ENCODE data around the gene SAXO2.
A peak's percentile ranks its signal among the peaks of the same experiment; 100 is the strongest.
"Not testable (repeated sequence)": the region's sequence is repeated elsewhere in the genome, so short reads cannot be mapped to it uniquely, and the experiment has no call there.

SAXO2 gene

DNA sequence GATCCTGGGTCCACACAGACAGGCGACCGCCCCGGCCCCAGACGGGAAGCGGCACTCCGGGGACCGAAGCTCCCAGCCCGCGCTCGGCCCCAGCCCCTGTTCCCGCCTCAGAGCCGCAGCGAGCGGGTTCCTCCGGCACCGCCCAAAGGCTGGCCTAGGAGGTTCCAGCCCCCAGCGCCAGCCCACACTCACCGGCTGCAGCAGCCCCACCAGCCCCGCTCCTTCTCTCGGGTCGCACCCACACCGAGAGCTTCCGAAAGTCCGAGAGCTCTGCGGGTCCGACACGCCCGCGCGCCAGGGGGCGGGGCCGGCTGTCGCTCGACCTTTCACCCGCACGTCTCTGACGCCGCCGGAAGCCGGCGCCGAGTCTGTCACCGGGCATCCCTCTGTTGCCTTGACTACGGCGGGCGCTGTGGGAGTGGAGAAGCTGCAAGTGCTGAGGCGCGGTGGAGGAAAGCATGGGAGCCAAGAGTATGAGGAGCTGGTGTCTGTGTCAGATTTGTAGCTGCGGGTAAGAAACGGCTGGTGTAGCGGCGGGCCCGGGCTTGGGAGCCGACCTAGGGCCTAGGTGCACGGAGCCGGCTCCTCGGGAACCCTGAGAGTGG lies at the start of gene SAXO2, which contains the start of gene EFL1:
Gene SAXO2, plus strand, starts transcription at position 397 of the 605 bp plus-strand sequence. Its CDS starts 62 bp downstream, at position 459.
Gene EFL1, minus strand, starts transcription at position 313 of the 605 bp plus-strand sequence. CDS start 956 bp downstream, outside the sequence.
- no peaks in the 10 kb centered on the region for H3K9me3 ChIP-seq (ENCODE audit: control insufficient read depth in 5 of 5, low read length in 5 of 5)
- H3K36me3 ChIP-seq (ENCODE audit: control insufficient read depth in 5 of 5, insufficient read depth in 5 of 5, low read length in 5 of 5): peaks cover 2 to 12% (median 7%) of the 10 kb centered on the region in 5 donors

GRCh38 chr15:82216092-82216491 lies 46.5 kb upstream of the SAXO2 start:
- H3K9me3 ChIP-seq (ENCODE audit: control insufficient read depth in 5 of 5, low read length in 5 of 5); H3K9ac ChIP-seq (ENCODE audit: low read length in 5 of 5); H3K27ac ChIP-seq (ENCODE audit: low read depth, low read length); H3K4me3 ChIP-seq (ENCODE audit: low read depth in 1 of 5, low read length in 5 of 5); H3K4me1 ChIP-seq (ENCODE audit: control insufficient read depth in 5 of 5, insufficient read depth in 5 of 5, low read length in 5 of 5); H3K27me3 ChIP-seq (ENCODE audit: control insufficient read depth in 5 of 5, insufficient read depth in 4 of 5, low read length in 5 of 5): not testable (repeated sequence)
- peaks cover 11 to 26% (median 16%) of the 10 kb centered on the region in 5 donors for H3K36me3 ChIP-seq (ENCODE audit: control insufficient read depth in 5 of 5, insufficient read depth in 5 of 5, low read length in 5 of 5)

More for the DNA sequence above, at the start of gene SAXO2, which contains the start of gene EFL1:
- peak within 1 kb of the TSS; percentile 86 for H3K27ac ChIP-seq (ENCODE audit: low read depth, low read length)
- no peaks in the 10 kb centered on the region for H3K27me3 ChIP-seq (ENCODE audit: control insufficient read depth in 5 of 5, insufficient read depth in 4 of 5, low read length in 5 of 5)
- H3K4me1 ChIP-seq (ENCODE audit: control insufficient read depth in 5 of 5, insufficient read depth in 5 of 5, low read length in 5 of 5): peaks cover 0 to 25% (median 17%) of the 10 kb centered on the region in 5 donors
- peak within 1 kb of the TSS; percentile 79 to 91 (median 85) for H3K4me3 ChIP-seq (ENCODE audit: low read depth in 1 of 5, low read length in 5 of 5)
- H3K9ac ChIP-seq (ENCODE audit: low read length in 5 of 5): peak within 1 kb of the TSS; percentile 16 to 86 (median 74)

DNA sequence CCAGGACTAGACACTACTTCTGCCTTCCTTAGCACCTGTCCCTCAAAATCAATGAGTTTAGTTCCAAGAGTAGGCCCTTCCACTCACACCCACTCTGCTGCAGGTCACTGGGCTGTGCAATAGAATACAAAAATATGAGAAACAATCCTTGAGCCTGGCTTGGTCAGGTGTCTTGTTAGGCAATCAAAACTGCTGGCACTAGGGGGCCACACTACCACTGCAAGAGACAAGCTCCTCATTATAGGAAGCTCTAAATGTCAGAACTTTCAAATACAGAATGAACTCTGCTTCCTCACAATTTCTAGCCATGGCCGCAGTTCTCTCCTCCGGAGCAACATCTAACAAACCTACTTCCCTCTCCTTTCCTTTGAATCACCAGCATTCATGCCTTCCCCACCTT lies 41.1 kb upstream of the SAXO2 start:
- not testable (repeated sequence) for H3K27me3 ChIP-seq (ENCODE audit: control insufficient read depth in 5 of 5, insufficient read depth in 4 of 5, low read length in 5 of 5); H3K27ac ChIP-seq (ENCODE audit: low read depth, low read length); H3K4me3 ChIP-seq (ENCODE audit: low read depth in 1 of 5, low read length in 5 of 5); H3K9ac ChIP-seq (ENCODE audit: low read length in 5 of 5); H3K4me1 ChIP-seq (ENCODE audit: control insufficient read depth in 5 of 5, insufficient read depth in 5 of 5, low read length in 5 of 5); H3K9me3 ChIP-seq (ENCODE audit: control insufficient read depth in 5 of 5, low read length in 5 of 5)
- peaks cover 9 to 21% (median 11%) of the 10 kb centered on the region in 5 donors for H3K36me3 ChIP-seq (ENCODE audit: control insufficient read depth in 5 of 5, insufficient read depth in 5 of 5, low read length in 5 of 5)

- Histone ChIP-seq H3K9me3 (ENCODE audit: control insufficient read depth in 5 of 5, low read length in 5 of 5) (no peaks in the 10 kb centered on the region), H3K4me1 (ENCODE audit: control insufficient read depth in 5 of 5, insufficient read depth in 5 of 5, low read length in 5 of 5) (no peaks in the 10 kb centered on the region), H3K9ac (ENCODE audit: low read length in 5 of 5) (no peak overlapping the region), H3K36me3 (ENCODE audit: control insufficient read depth in 5 of 5, insufficient read depth in 5 of 5, low read length in 5 of 5) (peaks cover 13 to 31% (median 25%) of the 10 kb centered on the region in 5 donors), H3K27ac (ENCODE audit: low read depth, low read length) (no peak overlapping the region), H3K27me3 (ENCODE audit: control insufficient read depth in 5 of 5, insufficient read depth in 4 of 5, low read length in 5 of 5) (no peaks in the 10 kb centered on the region), H3K4me3 (ENCODE audit: low read depth in 1 of 5, low read length in 5 of 5) (no peak overlapping the region)
Observed at GRCh38 chr15:82228750-82229149, 33.9 kb upstream of the SAXO2 start.

DNA sequence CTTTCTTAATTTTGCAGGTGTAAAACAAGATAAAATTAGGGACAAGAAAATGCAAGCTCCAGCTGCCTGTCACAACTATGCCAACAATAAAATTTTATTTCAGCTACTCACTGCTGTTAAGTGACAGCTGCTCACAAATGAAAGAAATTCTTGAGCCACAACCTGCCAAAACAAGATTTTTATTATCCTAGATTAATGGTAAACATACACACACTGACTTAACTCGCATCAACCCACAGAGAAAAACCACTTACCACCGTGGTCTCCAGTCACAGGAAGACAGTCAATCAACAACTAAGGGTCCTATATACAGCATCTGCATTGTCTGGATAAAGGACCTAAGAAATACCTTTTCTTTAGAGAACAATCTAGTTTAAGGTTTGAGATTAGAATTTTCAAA lies 31.4 kb upstream of the SAXO2 start:
- Histone ChIP-seq H3K27me3 (ENCODE audit: control insufficient read depth in 5 of 5, insufficient read depth in 4 of 5, low read length in 5 of 5) (no peaks in the 10 kb centered on the region), H3K4me1 (ENCODE audit: control insufficient read depth in 5 of 5, insufficient read depth in 5 of 5, low read length in 5 of 5) (no peaks in the 10 kb centered on the region), H3K9me3 (ENCODE audit: control insufficient read depth in 5 of 5, low read length in 5 of 5) (no peaks in the 10 kb centered on the region), H3K27ac (ENCODE audit: low read depth, low read length) (no peak overlapping the region), H3K36me3 (ENCODE audit: control insufficient read depth in 5 of 5, insufficient read depth in 5 of 5, low read length in 5 of 5) (peaks cover 13 to 32% (median 23%) of the 10 kb centered on the region in 5 donors), H3K9ac (ENCODE audit: low read length in 5 of 5) (no peak overlapping the region), H3K4me3 (ENCODE audit: low read depth in 1 of 5, low read length in 5 of 5) (no peak overlapping the region)

- Histone ChIP-seq H3K9ac (ENCODE audit: low read length in 5 of 5) (no peak overlapping the region), H3K36me3 (ENCODE audit: control insufficient read depth in 5 of 5, insufficient read depth in 5 of 5, low read length in 5 of 5) (peaks cover 10 to 26% (median 18%) of the 10 kb centered on the region in 5 donors), H3K9me3 (ENCODE audit: control insufficient read depth in 5 of 5, low read length in 5 of 5) (no peaks in the 10 kb centered on the region), H3K27ac (ENCODE audit: low read depth, low read length) (no peak overlapping the region), H3K4me3 (ENCODE audit: low read depth in 1 of 5, low read length in 5 of 5) (no peak overlapping the region), H3K4me1 (ENCODE audit: control insufficient read depth in 5 of 5, insufficient read depth in 5 of 5, low read length in 5 of 5) (no peaks in the 10 kb centered on the region), H3K27me3 (ENCODE audit: control insufficient read depth in 5 of 5, insufficient read depth in 4 of 5, low read length in 5 of 5) (no peaks in the 10 kb centered on the region)
Observed at GRCh38 chr15:82231842-82232241, 30.8 kb upstream of the SAXO2 start.

DNA sequence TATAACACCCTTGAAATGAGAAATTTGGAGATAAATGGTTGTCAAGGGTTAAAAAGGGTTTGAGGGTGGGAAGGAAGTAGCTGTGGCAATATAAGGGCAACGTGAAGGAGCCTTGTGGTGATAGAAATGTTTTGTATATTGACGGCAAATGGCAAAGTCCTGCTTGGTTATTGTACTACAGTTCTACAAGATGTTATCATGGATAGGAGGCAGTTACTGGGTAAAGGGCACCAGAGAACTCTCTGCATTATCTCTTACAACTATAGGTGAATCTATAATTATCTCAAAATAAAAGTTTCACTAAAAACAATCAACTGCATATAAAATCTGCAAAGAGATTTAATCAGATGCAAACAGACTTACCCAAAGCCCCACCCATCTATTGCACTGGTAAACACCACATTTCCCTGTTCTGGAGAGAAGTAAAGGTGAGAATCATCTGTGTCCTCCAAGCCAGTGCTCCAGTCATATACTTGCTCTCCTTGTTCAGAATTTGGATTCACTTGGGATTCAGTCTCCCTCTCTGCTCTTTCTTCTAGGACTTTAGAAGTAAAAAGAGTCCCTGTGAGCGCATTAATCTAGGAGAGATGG lies 24.6 kb upstream of the SAXO2 start:
- H3K36me3 ChIP-seq (ENCODE audit: control insufficient read depth in 5 of 5, insufficient read depth in 5 of 5, low read length in 5 of 5): peaks cover 12 to 29% (median 25%) of the 10 kb centered on the region in 5 donors
- H3K27me3 ChIP-seq (ENCODE audit: control insufficient read depth in 5 of 5, insufficient read depth in 4 of 5, low read length in 5 of 5); H3K9ac ChIP-seq (ENCODE audit: low read length in 5 of 5); H3K9me3 ChIP-seq (ENCODE audit: control insufficient read depth in 5 of 5, low read length in 5 of 5); H3K4me3 ChIP-seq (ENCODE audit: low read depth in 1 of 5, low read length in 5 of 5); H3K27ac ChIP-seq (ENCODE audit: low read depth, low read length); H3K4me1 ChIP-seq (ENCODE audit: control insufficient read depth in 5 of 5, insufficient read depth in 5 of 5, low read length in 5 of 5): not testable (repeated sequence)

DNA sequence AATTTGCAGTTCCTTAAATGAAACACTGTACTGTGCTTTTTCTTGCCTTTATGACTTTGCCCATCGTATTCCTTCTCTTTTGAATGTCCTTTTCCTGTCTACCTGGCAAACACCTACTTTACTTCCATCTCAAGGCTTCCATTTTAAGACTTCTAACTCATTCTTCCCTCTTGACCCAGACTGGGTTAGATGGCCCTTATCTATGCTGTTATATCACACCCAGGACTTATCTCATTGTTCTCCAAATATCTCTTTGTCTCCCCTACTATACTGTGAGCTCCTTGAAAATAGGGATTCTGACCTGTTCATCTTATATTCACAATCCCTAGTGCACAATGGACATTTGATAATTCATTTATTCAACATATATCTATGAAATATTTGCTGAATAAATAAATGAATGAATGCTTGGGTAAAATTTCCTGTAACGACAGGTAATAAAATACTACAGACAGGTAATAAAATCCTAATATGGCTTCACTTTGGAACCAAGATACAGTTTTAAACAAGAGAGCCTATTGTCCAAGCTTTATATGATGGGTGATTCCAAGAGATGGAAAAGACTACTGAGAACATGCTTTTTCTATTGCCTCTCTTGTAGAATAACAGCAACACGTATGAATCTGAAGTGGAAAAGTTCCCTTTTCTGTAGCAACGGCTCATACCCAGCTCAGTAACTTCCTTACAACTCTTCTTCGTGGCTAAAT lies 22.8 kb upstream of the SAXO2 start:
- Histone ChIP-seq H3K9ac (ENCODE audit: low read length in 5 of 5) (no peak overlapping the region), H3K36me3 (ENCODE audit: control insufficient read depth in 5 of 5, insufficient read depth in 5 of 5, low read length in 5 of 5) (peaks cover 12 to 37% (median 28%) of the 10 kb centered on the region in 5 donors), H3K9me3 (ENCODE audit: control insufficient read depth in 5 of 5, low read length in 5 of 5) (no peaks in the 10 kb centered on the region), H3K27me3 (ENCODE audit: control insufficient read depth in 5 of 5, insufficient read depth in 4 of 5, low read length in 5 of 5) (no peaks in the 10 kb centered on the region), H3K27ac (ENCODE audit: low read depth, low read length) (no peak overlapping the region), H3K4me3 (ENCODE audit: low read depth in 1 of 5, low read length in 5 of 5) (no peak overlapping the region), H3K4me1 (ENCODE audit: control insufficient read depth in 5 of 5, insufficient read depth in 5 of 5, low read length in 5 of 5) (no peaks in the 10 kb centered on the region)

DNA sequence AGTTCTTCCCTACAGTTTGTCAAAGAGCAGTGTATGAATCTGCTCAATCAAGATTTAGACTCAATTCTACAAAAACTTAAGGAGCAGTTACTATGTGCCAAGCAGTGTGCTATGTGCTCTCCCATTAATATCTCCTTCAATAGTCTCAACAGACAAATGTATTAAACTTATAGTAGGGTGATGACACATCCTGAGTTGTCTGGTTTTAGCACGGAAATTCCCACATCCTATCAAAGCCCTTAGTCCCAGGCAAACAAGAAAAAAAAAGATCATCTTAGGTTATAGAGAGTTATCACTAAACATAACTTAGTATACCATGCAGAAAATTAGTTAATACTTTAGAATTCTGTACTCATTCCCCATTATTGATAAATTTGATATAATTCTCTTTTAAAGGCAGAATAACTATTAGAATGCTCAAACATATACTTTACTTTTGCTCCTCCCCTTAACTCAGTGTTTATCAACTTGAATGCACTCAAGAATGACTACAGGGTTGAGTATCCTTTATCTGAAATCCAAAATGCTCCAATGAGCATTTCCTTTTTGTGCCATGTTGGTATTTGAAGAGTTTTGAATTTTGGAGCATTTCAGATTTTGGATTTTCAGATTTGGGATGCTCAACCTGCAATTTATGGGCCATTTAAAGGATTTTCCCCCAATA lies 20.6 kb upstream of the SAXO2 start:
- not testable (repeated sequence) for H3K27ac ChIP-seq (ENCODE audit: low read depth, low read length); H3K9me3 ChIP-seq (ENCODE audit: control insufficient read depth in 5 of 5, low read length in 5 of 5); H3K27me3 ChIP-seq (ENCODE audit: control insufficient read depth in 5 of 5, insufficient read depth in 4 of 5, low read length in 5 of 5); H3K4me3 ChIP-seq (ENCODE audit: low read depth in 1 of 5, low read length in 5 of 5); H3K4me1 ChIP-seq (ENCODE audit: control insufficient read depth in 5 of 5, insufficient read depth in 5 of 5, low read length in 5 of 5); H3K9ac ChIP-seq (ENCODE audit: low read length in 5 of 5)
- H3K36me3 ChIP-seq (ENCODE audit: control insufficient read depth in 5 of 5, insufficient read depth in 5 of 5, low read length in 5 of 5): peaks cover 12 to 39% (median 31%) of the 10 kb centered on the region in 5 donors

- not testable (repeated sequence) for H3K27ac ChIP-seq (ENCODE audit: low read depth, low read length); H3K9ac ChIP-seq (ENCODE audit: low read length in 5 of 5); H3K4me3 ChIP-seq (ENCODE audit: low read depth in 1 of 5, low read length in 5 of 5); H3K27me3 ChIP-seq (ENCODE audit: control insufficient read depth in 5 of 5, insufficient read depth in 4 of 5, low read length in 5 of 5); H3K4me1 ChIP-seq (ENCODE audit: control insufficient read depth in 5 of 5, insufficient read depth in 5 of 5, low read length in 5 of 5); H3K9me3 ChIP-seq (ENCODE audit: control insufficient read depth in 5 of 5, low read length in 5 of 5)
- H3K36me3 ChIP-seq (ENCODE audit: control insufficient read depth in 5 of 5, insufficient read depth in 5 of 5, low read length in 5 of 5): peaks cover 12 to 30% (median 29%) of the 10 kb centered on the region in 5 donors
Observed at GRCh38 chr15:82243644-82244043, 19.0 kb upstream of the SAXO2 start.

All from subcutaneous abdominal adipose tissue (tissue), 5 donors.